GM18507 (cell line): ENCODE results near the gene NRF1.

Experiments used
- DNase-seq: peaks from one replicate; pipeline ENCODE4 v3.0.0; 2011; ENCODE audit warnings: low read depth; ENCODE audit not compliant: insufficient read length; ENCODE audit errors: extremely low spot score
- FAIRE-seq: peaks from 2 replicates; lab custom pipeline; 2011; peaks lifted over from hg19 to GRCh38; lab: Jason Lieb, UNC

Gene NRF1

GRCh38 chr7:129754406-129754805 is 142.9 kb downstream of the NRF1 start:
- DNase-seq (no peak), FAIRE-seq (no peak)

GRCh38 chr7:129757991-129758390 is 146.5 kb downstream of the NRF1 start:
- no peak for FAIRE-seq
- no peak for DNase-seq

- FAIRE-seq (no peak), DNase-seq (no peak)
Observed at GRCh38 chr7:129762387-129762969, 151.0 kb downstream of the NRF1 start.

GRCh38 chr7:129764247-129765084 is 152.9 kb downstream of the NRF1 start:
- DNase-seq (no peak), FAIRE-seq (no peak)

GRCh38 chr7:129765352-129765751 is 153.8 kb downstream of the NRF1 start:
- no peak for DNase-seq
- FAIRE-seq: no peak

GRCh38 chr7:129767120-129768015 is 155.8 kb downstream of the NRF1 start:
- no peak for DNase-seq
- FAIRE-seq: no peak

GRCh38 chr7:129768614-129769399 is 157.3 kb downstream of the NRF1 start:
- DNase-seq: no peak
- no peak for FAIRE-seq

- DNase-seq: no peak
Observed at GRCh38 chr7:129769400-129769774, 157.9 kb downstream of the NRF1 start.

GRCh38 chr7:129769866-129770808 is 158.6 kb downstream of the NRF1 start:
- no peak for FAIRE-seq
- DNase-seq: no peak

More at GRCh38 chr7:129769400-129769774, 157.9 kb downstream of the NRF1 start:
- FAIRE-seq: no peak

GRCh38 chr7:129771201-129771927 is 159.8 kb downstream of the NRF1 start:
- DNase-seq (no peak), FAIRE-seq (no peak)

GRCh38 chr7:129771928-129772479 is 160.5 kb downstream of the NRF1 start:
- FAIRE-seq: no peak
- no peak for DNase-seq

- no peak for DNase-seq
- FAIRE-seq: no peak
Observed at GRCh38 chr7:129772646-129773280, 161.2 kb downstream of the NRF1 start.

- FAIRE-seq (no peak), DNase-seq (no peak)
Observed at GRCh38 chr7:129773328-129773731, 161.8 kb downstream of the NRF1 start.

- FAIRE-seq (no peak), DNase-seq (no peak)
Observed at GRCh38 chr7:129773871-129774270, 162.4 kb downstream of the NRF1 start.

- no peak for FAIRE-seq
- no peak for DNase-seq
Observed at GRCh38 chr7:129774359-129774758, 162.8 kb downstream of the NRF1 start.

GRCh38 chr7:129774871-129775694 is 163.6 kb downstream of the NRF1 start:
- FAIRE-seq (no peak), DNase-seq (no peak)
